WTC11 (cell line): ENCODE data around the gene LTBP1.

ENCODE experiments used
- ATF6 ChIP-seq: sonication (generic); formaldehyde crosslinking; IDR thresholded peaks from 2 replicates; pipeline ENCODE4 v1.8.1; 2023; ENCODE audit warnings: mild to moderate bottlenecking, missing genetic modification reagents
- CTCF ChIP-seq: fragments of 200-600 bp; IDR thresholded peaks from 2 replicates; pipeline ENCODE4 v1.8.0; 2022; ENCODE audit warnings: antibody characterized with exemption
- ESRRA ChIP-seq: sonication (generic); formaldehyde crosslinking; IDR thresholded peaks from 2 replicates; pipeline ENCODE4 v1.8.1; 2022; ENCODE audit warnings: mild to moderate bottlenecking, missing genetic modification reagents, borderline replicate concordance
- FOXP1 ChIP-seq: sonication (generic); formaldehyde crosslinking; IDR thresholded peaks from 2 replicates; pipeline ENCODE4 v1.8.0; 2022; ENCODE audit warnings: missing genetic modification reagents, mild to moderate bottlenecking, moderate library complexity, borderline replicate concordance
- MLX ChIP-seq: sonication (generic); formaldehyde crosslinking; IDR thresholded peaks from 2 replicates; pipeline ENCODE4 v1.8.1; 2023; ENCODE audit warnings: mild to moderate bottlenecking, missing genetic modification reagents, moderate library complexity
- MXD4 ChIP-seq: fragments of 250-450 bp; sonication (Bioruptor Pico); IDR thresholded peaks from 2 replicates; pipeline ENCODE4 v1.8.0; 2021; ENCODE audit warnings: mild to moderate bottlenecking, moderate library complexity, borderline replicate concordance
- NFYB ChIP-seq: sonication (generic); formaldehyde crosslinking; conservative IDR thresholded peaks from 2 replicates; pipeline ENCODE4 v1.8.0; 2022; ENCODE audit warnings: low read depth, missing genetic modification reagents
- NR2C2 ChIP-seq: sonication (generic); formaldehyde crosslinking; IDR thresholded peaks from 2 replicates; pipeline ENCODE4 v1.8.0; 2022; ENCODE audit warnings: mild to moderate bottlenecking, missing genetic modification reagents
- TEAD1 ChIP-seq: sonication (generic); formaldehyde crosslinking; IDR thresholded peaks from 2 replicates; pipeline ENCODE4 v1.8.0; 2022; ENCODE audit warnings: mild to moderate bottlenecking, missing genetic modification reagents
- ZNF232 ChIP-seq: sonication (generic); formaldehyde crosslinking; IDR thresholded peaks from 2 replicates; pipeline ENCODE4 v1.8.0; 2022; ENCODE audit warnings: mild to moderate bottlenecking, missing genetic modification reagents

GRCh38 chr2:33186937-33187336, 240.2 kb downstream of the LTBP1 start:
- TF ChIP-seq MLX (CRISPR knock-in tag) (no peak), NFYB (CRISPR knock-in tag) (no peak), CTCF (no peak), MXD4 (no peak), TEAD1 (no peak), ATF6 (CRISPR knock-in tag) (no peak), ESRRA (CRISPR knock-in tag) (no peak), FOXP1 (CRISPR knock-in tag) (no peak), NR2C2 (no peak), ZNF232 (CRISPR knock-in tag) (no peak)
